NAMALWA (cell line): ENCODE data around the gene G6PC1.
"Not testable (repeated sequence)": the region's sequence is repeated elsewhere in the genome, so short reads cannot be mapped to it uniquely, and the experiment has no call there.

Experiments used
- DNase-seq: peaks from one replicate; pipeline ENCODE4 v3.0.0-alpha.2; 2015; ENCODE audit warnings: low spot score

G6PC1 gene

GRCh38 chr17:42901535-42902229 lies 1.1 kb downstream of the G6PC1 start:
- no peak for DNase-seq

DNA sequence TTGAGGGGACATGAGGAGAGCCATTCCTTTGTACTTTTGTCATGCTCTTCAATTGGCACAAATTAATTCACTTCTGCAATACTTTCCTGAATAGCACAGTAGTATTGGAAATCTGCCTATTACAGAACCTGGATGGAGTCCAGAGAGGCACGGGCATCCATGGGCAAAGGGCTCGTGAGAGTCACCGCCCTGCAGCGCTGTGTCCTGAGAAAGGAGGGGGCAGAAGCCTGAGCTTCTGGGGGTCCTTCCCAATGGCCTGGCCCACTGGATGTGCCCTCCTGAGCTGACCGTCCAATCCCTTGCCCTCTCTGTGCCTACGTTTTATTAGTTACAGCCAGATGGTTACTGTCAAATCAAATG lies 3.5 kb downstream of the G6PC1 start:
- no peak for DNase-seq

DNA sequence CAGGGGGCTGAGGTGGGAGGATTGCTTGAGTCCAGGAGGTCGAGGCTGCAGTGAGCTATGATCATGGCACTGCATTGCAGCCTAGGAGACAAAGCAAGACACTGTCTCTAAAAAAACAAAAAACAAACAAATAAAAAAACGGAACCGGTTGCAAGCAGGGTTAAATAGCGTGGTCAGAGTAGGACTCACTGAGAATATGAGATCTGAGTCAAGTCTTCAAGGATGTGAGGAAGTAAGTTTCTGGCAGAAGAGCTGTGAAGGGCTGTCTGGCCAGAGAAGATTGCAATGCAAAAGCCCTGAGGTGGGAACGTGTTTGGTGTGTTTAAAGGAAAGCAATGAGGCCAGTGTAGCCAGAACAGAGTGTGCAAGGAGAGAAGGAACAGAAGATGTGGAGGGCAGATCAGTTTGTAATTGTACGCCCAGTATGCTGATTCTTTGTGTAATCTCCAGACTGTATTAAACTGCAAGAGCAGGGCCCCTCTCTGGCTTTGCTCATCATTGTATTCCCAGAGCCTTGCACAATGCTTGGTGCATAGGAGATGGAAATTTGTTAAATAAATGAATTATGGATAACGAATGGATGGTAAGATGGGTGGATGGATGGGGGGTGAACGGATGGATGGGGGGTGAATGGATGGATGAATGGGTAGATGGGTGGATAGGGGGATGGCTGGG lies 6.3 kb downstream of the G6PC1 start:
- DNase-seq, result no peak

DNA sequence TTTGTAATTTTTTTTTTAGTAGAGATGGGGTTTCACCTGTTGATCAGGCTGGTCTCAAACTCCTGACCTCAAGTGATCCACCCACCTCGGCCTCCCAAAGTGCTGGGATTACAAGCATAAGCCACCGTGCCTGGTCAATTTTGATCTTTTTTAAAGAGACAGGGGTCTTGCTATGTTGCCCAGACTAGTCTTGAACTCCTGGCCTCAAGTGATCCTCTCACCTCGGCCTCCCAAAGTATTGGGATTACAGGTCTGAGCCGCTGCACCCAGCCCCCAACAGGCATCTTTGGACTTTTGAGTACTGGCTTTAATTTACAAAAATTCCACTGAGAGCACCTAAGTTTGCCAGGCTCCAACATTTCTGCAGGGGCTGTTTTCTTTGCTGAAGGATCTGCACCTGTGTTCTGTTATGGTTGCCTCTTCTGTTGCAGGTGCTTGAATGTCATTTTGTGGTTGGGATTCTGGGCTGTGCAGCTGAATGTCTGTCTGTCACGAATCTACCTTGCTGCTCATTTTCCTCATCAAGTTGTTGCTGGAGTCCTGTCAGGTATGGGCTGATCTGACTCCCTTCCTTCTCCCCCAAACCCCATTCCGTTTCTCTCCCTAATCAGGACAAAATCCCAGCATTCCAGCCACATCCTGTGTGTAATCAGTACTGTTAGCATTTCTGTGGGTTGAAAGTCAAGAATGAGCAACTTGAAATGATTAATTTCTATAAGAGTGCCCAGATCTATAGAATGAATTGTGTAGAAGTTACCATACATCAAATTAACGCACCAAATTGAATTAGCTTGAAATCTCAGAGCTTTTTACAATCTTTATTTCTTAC lies 8.5 kb downstream of the G6PC1 start:
- DNase-seq, result peak; percentile 51

DNA sequence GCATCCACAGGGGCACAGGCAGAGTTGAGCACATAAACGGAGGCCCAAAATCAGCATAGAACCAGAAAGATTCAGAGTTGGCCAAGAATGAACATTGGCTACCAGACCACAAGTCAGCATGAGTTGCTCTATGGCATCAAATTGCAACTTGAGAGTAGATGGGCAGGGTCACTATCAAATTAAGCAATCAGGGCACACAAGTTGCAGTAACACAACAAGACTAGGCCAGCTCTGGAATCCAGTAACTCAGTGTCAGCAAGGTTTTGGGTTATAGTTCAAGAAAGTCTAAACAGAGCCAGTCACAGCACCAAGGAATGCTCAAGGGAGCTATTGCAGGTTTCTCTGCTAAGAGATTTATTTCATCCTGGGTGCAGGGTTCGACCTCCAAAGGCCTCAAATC lies 12.9 kb downstream of the G6PC1 start:
- no peak for DNase-seq

DNA sequence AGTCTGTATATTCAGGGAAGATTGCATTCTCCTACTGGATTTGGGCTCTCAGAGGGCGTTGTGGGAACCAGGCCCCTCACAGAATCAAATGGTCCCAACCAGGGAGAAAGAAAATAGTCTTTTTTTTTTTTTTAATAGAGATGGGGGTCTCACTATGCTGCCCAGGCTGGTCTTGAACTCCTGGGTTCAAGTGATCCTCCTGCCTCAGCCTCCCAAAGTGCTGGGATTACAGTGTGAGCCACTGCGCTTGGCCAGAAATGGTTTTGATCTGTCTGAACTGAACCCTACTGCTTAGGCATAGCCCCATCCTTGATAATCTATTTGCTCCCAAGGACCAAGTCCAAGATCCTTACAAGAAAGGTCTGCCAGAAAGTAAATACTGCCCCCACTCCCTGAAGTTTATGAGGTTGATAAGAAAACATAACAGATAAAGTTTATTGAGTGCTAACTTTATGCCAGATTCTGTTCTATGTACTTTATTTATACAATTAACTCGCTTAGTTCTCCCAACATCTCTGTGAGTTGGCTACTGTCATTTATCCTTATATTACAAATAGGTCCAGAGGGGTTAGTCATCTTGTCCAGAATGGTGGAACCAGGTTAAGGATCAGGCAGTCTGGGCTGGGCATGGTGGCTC lies 13.5 kb downstream of the G6PC1 start:
- DNase-seq, result no peak

- not testable (repeated sequence) for DNase-seq
Measured at GRCh38 chr17:42915288-42915687, 14.7 kb downstream of the G6PC1 start.

GRCh38 chr17:42916388-42917235 lies 16.0 kb downstream of the G6PC1 start:
- not testable (repeated sequence) for DNase-seq

DNA sequence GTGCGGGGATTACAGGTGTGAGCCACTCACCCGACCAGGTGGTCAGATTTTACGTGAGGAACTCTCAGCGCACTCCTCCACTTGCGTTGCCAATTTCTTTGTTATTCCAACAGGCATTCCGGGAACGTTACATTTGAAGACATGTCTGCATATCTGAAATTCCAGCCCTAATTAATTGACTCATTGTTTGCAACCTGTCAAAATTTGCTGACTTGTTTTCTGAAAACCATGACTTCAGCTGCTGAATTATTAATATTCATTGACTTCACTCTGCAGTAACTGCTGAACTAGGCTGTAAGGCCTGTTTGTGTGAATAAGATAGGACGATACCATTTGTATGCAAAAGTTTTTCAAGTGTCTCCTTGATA lies 16.6 kb downstream of the G6PC1 start:
- no peak for DNase-seq

DNA sequence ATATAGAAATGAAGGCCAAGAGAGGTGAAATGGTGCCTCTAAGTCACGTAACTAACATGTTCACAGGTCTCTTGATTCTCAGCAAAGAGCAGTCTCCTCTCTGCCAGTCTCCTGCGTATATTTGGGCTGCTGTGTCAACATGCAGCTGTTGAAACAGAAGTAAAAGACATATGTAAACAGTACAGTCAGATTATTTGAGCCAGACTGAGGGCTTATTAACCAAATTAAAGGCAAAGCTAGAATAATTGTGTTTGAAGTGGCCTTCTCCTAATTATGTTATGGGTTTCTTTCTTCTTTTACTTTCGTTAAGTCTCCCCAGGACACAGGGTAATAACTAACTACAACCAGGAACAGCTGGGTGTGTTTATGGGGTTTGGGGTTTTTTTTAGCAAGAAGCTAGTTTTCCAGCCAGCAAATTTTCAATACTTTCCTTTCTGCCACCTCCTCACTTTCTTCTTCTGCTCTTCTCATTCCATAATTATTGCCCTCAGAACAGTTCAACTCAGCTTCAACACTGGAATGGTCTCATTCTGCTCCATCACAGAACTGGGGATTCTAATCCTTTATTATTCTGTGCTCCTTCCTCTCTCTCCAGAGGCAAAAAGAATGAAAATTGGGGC lies 18.4 kb downstream of the G6PC1 start:
- no peak for DNase-seq

GRCh38 chr17:42919522-42920077 lies 19.0 kb downstream of the G6PC1 start:
- DNase-seq, result not testable (repeated sequence)

- no peak for DNase-seq
Measured at GRCh38 chr17:42920106-42920900, 19.7 kb downstream of the G6PC1 start.

DNA sequence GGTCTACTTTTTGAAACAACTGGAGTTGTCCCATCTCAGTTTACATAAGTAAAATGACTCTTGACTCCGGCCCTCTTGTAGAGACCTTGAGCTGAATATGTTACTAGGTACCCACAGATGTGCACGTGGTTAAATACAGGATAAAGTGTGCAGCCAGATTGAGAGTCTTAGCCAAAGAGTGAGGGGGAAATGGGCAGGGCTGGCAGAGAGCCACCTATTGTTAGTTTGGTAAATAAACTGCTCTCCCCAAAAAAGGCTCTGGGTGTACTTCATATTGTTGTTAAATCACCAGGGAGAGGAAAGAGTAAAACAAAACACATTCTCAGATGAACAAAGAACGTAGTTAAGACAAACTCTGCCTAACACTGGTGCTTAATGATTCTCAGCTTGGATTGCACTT lies 20.3 kb downstream of the G6PC1 start:
- DNase-seq, result no peak

DNA sequence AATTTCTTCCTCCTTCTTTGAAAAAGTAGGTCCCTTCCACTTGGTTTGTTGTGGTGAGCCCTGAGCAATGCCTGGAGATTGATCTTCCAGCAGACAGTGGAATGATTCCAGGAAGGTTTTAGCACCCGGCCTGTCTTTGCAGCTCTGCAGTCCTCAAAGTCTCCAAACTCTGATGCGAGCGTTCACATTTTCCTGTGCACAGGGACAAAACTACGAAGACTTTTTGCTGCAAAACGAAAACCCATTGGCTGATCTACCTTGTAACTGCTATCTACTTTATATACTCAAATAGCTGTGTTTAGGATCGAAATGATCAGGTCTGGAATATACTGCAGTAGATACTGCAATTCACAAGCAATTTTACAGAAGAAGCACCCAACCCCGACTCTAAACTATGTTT lies 21.7 kb downstream of the G6PC1 start:
- no peak for DNase-seq

DNA sequence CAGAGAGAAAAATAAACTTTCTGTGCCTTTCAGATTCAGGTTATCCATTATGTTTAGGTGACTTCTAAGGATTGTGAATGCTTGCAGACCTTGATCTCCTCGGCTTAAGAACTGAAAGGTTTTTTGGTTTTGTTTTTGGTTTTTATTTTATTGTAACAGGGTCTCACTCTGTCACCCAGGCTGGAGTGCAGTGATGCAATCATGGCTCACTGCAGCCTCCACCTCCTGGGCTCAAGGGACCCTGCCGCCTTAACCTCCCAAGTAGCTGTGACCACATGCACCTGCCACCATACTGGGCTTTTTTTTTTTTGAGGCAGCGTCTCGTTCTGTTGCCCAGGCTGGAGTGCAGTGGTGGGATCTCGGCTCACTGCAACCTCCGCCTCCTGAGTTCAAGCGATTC lies 22.9 kb downstream of the G6PC1 start:
- DNase-seq, result not testable (repeated sequence)

- DNase-seq, result no peak
Measured at GRCh38 chr17:42924891-42925290, 24.3 kb downstream of the G6PC1 start.

GRCh38 chr17:42928714-42929496 lies 28.3 kb downstream of the G6PC1 start:
- DNase-seq, result peak; percentile 83

- DNase-seq, result no peak
Measured at GRCh38 chr17:42929497-42929844, 28.9 kb downstream of the G6PC1 start.
